ENCODE measurements around the gene ETNPPL. TPM values are rescaled to one million over a fixed set of nuclear protein-coding genes. Genes with fewer than 3 reads are reported as not detected.

Gene ETNPPL
- polyA plus RNA-seq, 1 donor from 2014 or later, result 0.45 TPM

DNA sequence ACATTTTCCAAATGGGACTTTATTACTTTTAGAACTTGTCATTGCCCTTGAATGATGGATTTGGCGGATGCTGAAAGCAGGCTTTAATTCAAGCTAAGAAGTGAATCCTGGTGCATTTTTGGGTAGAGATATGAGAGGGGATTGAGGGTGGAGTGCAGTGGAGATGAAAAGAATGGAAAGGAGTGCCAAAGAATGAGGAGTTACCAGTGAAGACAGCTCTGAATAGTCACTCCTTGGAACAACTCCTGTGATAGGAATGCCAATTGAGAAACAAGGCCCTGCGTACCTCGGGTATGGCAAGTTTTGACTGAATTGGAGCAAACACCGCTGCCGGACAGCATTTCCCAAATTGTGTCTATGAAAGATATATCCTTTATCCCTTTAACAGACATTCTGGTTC is 36.5 kb upstream of the ETNPPL start:
- no peak overlapping the region for H3K9ac ChIP-seq (ENCODE audit: low read length)
- TF ChIP-seq POLR2AphosphoS5 (IDR thresholded peaks at IDR 0.05), result no peak
- TF ChIP-seq TAF1 (IDR thresholded peaks at IDR 0.05; ENCODE audit: low read depth), result no peak
- TF ChIP-seq, protein P1, sequence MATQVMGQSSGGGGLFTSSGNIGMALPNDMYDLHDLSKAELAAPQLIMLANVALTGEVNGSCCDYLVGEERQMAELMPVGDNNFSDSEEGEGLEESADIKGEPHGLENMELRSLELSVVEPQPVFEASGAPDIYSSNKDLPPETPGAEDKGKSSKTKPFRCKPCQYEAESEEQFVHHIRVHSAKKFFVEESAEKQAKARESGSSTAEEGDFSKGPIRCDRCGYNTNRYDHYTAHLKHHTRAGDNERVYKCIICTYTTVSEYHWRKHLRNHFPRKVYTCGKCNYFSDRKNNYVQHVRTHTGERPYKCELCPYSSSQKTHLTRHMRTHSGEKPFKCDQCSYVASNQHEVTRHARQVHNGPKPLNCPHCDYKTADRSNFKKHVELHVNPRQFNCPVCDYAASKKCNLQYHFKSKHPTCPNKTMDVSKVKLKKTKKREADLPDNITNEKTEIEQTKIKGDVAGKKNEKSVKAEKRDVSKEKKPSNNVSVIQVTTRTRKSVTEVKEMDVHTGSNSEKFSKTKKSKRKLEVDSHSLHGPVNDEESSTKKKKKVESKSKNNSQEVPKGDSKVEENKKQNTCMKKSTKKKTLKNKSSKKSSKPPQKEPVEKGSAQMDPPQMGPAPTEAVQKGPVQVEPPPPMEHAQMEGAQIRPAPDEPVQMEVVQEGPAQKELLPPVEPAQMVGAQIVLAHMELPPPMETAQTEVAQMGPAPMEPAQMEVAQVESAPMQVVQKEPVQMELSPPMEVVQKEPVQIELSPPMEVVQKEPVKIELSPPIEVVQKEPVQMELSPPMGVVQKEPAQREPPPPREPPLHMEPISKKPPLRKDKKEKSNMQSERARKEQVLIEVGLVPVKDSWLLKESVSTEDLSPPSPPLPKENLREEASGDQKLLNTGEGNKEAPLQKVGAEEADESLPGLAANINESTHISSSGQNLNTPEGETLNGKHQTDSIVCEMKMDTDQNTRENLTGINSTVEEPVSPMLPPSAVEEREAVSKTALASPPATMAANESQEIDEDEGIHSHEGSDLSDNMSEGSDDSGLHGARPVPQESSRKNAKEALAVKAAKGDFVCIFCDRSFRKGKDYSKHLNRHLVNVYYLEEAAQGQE (IDR thresholded peaks at IDR 0.05; ENCODE audit: borderline replicate concordance), result no peak
- TF ChIP-seq RAD21 (conservative IDR thresholded peaks at IDR 0.05), result no peak
- TF ChIP-seq EP300 (conservative IDR thresholded peaks at IDR 0.05; ENCODE audit: poor library complexity, severe bottlenecking), result no peak
- TF ChIP-seq SMC3 (conservative IDR thresholded peaks at IDR 0.05; ENCODE audit: poor library complexity), result no peak
- no peak for TF ChIP-seq MXI1 (conservative IDR thresholded peaks at IDR 0.05; ENCODE audit: poor library complexity, severe bottlenecking)
- no peak for TF ChIP-seq EZH2 (IDR thresholded peaks at IDR 0.05; ENCODE audit: borderline replicate concordance, insufficient read depth, low read length, poor library complexity, severe bottlenecking)
- H3K79me2 ChIP-seq (replicated peaks; ENCODE audit: insufficient read depth, low read length), result no peaks in the 10 kb centered on the region
- no peak overlapping the region for H3K4me3 ChIP-seq (ENCODE audit: low read length)
- H3K9me3 ChIP-seq (ENCODE audit: low read length), result no peaks in the 10 kb centered on the region
- H2AFZ ChIP-seq (ENCODE audit: low read depth, low read length), result no peak overlapping the region
- no peaks in the 10 kb centered on the region for H3K9me2 ChIP-seq (ENCODE audit: insufficient read depth, low read length)
- H4K20me1 ChIP-seq (ENCODE audit: insufficient read depth), result no peaks in the 10 kb centered on the region
- no peaks in the 10 kb centered on the region for H3K27me3 ChIP-seq (ENCODE audit: insufficient read depth, low read depth, low read length)
- H3F3A ChIP-seq (ENCODE audit: insufficient read depth, low read length, poor library complexity, severe bottlenecking), result no peaks in the 10 kb centered on the region
- no peaks in the 10 kb centered on the region for H3K36me3 ChIP-seq (ENCODE audit: insufficient read depth, low read length)
- H3K27ac ChIP-seq (ENCODE audit: low read length), result no peak overlapping the region
- H3K4me2 ChIP-seq (ENCODE audit: low read length), result no peak overlapping the region

DNA sequence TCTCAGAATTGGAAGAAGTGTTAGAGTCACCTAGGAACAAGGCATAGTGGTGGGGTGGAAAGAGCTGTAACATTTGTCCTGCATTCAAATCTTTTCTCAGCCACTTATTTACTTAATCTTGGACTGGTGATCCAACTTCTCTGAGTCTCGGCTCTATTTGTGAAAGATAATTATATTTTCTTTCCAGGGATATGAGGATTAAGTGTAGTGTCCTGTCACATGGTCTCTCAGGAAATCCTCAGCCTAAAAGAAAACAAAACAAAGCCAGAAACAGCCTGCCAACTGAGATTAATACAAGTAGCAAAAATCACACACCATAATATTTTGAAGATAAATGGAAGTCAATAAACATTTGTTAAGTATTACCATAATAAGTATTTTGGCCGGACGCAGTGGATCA is 33.3 kb upstream of the ETNPPL start:
- H2AFZ ChIP-seq (ENCODE audit: low read depth, low read length), result no peak overlapping the region

More for the DNA sequence above, 33.3 kb upstream of the ETNPPL start:
- Histone ChIP-seq H3K9me2 (ENCODE audit: insufficient read depth, low read length) (no peaks in the 10 kb centered on the region), H3K4me2 (ENCODE audit: low read length) (no peak overlapping the region), H3K79me2 (replicated peaks; ENCODE audit: insufficient read depth, low read length) (no peaks in the 10 kb centered on the region), H3K36me3 (ENCODE audit: insufficient read depth, low read length) (no peaks in the 10 kb centered on the region), H3K9me3 (ENCODE audit: low read length) (no peaks in the 10 kb centered on the region), H3K9ac (ENCODE audit: low read length) (no peak overlapping the region), H3K27ac (ENCODE audit: low read length) (no peak overlapping the region), H3F3A (ENCODE audit: insufficient read depth, low read length, poor library complexity, severe bottlenecking) (no peaks in the 10 kb centered on the region), H4K20me1 (ENCODE audit: insufficient read depth) (no peaks in the 10 kb centered on the region), H3K27me3 (ENCODE audit: insufficient read depth, low read depth, low read length) (no peaks in the 10 kb centered on the region), H3K4me3 (ENCODE audit: low read length) (no peak overlapping the region)
- TF ChIP-seq MXI1 (conservative IDR thresholded peaks at IDR 0.05; ENCODE audit: poor library complexity, severe bottlenecking) (no peak), POLR2AphosphoS5 (IDR thresholded peaks at IDR 0.05) (no peak), EZH2 (IDR thresholded peaks at IDR 0.05; ENCODE audit: borderline replicate concordance, insufficient read depth, low read length, poor library complexity, severe bottlenecking) (no peak), RAD21 (conservative IDR thresholded peaks at IDR 0.05) (no peak), TAF1 (IDR thresholded peaks at IDR 0.05; ENCODE audit: low read depth) (no peak), EP300 (conservative IDR thresholded peaks at IDR 0.05; ENCODE audit: poor library complexity, severe bottlenecking) (no peak), SMC3 (conservative IDR thresholded peaks at IDR 0.05; ENCODE audit: poor library complexity) (no peak)
- TF ChIP-seq, protein P1 (IDR thresholded peaks at IDR 0.05; ENCODE audit: borderline replicate concordance), result no peak
- TF ChIP-seq, protein P2, sequence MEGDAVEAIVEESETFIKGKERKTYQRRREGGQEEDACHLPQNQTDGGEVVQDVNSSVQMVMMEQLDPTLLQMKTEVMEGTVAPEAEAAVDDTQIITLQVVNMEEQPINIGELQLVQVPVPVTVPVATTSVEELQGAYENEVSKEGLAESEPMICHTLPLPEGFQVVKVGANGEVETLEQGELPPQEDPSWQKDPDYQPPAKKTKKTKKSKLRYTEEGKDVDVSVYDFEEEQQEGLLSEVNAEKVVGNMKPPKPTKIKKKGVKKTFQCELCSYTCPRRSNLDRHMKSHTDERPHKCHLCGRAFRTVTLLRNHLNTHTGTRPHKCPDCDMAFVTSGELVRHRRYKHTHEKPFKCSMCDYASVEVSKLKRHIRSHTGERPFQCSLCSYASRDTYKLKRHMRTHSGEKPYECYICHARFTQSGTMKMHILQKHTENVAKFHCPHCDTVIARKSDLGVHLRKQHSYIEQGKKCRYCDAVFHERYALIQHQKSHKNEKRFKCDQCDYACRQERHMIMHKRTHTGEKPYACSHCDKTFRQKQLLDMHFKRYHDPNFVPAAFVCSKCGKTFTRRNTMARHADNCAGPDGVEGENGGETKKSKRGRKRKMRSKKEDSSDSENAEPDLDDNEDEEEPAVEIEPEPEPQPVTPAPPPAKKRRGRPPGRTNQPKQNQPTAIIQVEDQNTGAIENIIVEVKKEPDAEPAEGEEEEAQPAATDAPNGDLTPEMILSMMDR (IDR thresholded peaks at IDR 0.05; ENCODE audit: poor library complexity, severe bottlenecking), result no peak

All from neural cell (in vitro differentiated cells).